ENCODE data around the gene SRRT.
"Not testable (repeated sequence)": the region's sequence is repeated elsewhere in the genome, so short reads cannot be mapped to it uniquely, and the experiment has no call there.

Gene SRRT

DNA sequence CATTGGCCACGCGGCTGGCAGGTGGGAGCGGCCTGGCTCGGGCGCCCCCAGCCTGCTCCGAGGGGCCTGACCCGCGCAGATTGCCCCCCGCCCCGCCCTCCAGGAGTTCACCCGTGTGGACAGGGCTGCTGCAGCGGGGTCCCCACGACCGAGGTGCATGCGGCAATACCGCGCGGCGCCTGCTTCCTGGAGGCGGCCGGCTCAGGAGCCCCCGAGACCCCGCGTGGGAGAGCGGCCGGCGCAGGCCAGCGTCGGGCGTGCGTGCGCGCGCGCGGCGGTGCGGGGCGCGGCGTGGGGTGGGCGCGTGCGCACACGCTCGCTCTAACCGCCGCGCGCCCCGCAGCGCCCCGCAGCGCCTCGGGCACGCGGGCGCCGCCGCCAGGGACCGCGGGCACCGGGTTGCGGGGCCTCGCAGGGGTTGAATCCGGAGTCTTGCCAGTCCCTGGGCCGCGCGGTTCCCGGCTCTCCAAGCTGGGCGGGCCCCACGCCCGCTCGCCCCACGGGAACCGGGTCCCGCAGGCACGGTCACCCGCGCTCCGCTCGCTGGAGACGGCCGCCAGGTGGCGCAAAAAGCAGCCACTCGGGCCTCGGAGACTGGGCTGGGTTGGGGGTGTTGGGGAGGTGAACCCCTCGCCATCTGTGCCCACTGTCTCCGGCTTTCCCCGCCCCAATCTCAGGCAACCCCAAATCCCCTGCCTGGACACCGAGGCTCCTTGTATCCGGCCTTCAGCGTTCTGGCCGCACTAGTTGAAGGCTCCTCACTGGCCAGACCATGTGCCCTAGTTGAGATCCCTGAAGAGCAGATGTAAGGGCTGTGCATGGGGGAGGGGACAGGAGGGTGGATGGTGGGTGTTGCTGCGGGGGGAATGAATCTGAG lies 22.1 kb downstream of the SRRT start:
- no peak for DNase-seq (ENCODE audit: insufficient read length, low spot score)
- TF ChIP-seq, protein P1, sequence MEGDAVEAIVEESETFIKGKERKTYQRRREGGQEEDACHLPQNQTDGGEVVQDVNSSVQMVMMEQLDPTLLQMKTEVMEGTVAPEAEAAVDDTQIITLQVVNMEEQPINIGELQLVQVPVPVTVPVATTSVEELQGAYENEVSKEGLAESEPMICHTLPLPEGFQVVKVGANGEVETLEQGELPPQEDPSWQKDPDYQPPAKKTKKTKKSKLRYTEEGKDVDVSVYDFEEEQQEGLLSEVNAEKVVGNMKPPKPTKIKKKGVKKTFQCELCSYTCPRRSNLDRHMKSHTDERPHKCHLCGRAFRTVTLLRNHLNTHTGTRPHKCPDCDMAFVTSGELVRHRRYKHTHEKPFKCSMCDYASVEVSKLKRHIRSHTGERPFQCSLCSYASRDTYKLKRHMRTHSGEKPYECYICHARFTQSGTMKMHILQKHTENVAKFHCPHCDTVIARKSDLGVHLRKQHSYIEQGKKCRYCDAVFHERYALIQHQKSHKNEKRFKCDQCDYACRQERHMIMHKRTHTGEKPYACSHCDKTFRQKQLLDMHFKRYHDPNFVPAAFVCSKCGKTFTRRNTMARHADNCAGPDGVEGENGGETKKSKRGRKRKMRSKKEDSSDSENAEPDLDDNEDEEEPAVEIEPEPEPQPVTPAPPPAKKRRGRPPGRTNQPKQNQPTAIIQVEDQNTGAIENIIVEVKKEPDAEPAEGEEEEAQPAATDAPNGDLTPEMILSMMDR (IDR thresholded peaks at IDR 0.05; ENCODE audit: insufficient read depth, missing control alignments): peak; percentile 58
- no peak for FAIRE-seq

DNA sequence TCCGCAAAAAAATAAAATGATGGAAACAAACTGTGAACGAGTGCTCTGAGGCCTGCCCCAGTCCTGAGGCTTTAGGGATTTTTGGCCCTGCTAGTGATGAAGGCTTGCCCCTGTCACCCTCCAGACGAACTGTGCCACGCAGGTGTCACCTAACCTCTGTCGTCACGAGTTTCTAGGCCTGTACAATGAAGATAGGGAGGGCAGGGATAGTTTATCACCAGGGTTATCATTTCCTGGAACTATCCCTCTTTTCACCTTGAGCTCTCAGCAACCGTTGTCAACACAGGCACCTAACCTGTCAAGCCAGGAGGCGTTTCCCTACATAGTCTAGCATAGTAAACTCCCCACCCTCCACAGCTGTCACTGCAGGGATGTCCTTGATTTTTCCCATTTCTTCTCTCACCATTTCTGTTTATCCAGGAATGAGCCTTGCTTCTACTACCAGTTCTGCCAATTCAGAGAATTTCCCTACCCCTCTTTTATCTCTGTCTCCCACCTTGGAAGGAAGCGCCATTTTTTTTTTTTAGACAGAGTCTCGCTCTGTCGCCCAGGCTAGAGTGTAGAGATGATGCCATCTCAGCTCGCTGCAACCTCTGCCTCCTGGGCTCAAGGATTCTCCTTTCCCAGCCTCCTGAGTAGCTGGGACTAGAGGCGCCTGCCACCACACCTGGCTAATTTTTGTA lies 23.0 kb downstream of the SRRT start:
- FAIRE-seq (no peak), DNase-seq (ENCODE audit: insufficient read length, low spot score) (no peak)
- TF ChIP-seq, protein P1 (IDR thresholded peaks at IDR 0.05; ENCODE audit: insufficient read depth, missing control alignments): no peak

DNA sequence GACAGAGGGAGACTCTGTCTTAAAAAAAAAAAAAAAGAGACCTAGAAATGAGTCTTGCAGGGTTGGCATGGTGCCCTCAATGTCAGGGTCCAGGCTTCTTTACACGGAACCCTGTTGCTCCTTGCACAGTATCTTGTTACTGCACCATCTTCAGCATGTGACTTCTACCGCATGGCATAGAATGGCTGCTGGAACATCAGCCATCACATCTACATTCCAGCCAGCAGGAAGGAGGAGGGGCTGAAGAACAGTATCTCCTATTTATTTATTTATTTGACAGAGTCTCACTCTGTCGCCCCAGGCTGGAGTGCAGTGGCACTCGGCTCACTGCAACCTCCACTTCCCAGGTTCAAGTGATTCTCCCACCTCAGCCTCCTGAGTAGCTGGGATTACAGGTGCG lies 24.5 kb downstream of the SRRT start:
- DNase-seq (ENCODE audit: insufficient read length, low spot score) (no peak), FAIRE-seq (no peak)
- TF ChIP-seq, protein P1 (IDR thresholded peaks at IDR 0.05; ENCODE audit: insufficient read depth, missing control alignments): no peak

DNA sequence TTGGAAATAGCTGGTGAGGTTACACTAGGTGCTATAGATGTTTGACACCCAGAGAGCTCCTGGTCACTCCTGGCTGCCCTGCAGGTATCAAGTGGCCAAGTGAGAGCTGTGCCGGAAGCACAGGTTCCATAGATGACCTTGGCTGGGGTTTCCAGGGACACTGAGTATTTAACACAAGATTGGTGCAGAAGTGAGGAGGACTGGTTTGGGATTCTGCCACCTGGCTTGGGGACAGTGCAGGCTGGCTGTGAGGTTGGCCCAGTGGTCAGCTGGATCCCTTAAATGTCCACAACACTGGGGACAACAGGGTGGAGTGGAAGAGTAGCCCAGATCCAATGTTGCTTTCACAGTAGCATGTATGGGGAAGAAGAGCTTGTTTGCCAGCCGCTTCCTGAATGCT lies 26.1 kb downstream of the SRRT start:
- FAIRE-seq (no peak), DNase-seq (ENCODE audit: insufficient read length, low spot score) (no peak)
- TF ChIP-seq, protein P1 (IDR thresholded peaks at IDR 0.05; ENCODE audit: insufficient read depth, missing control alignments): no peak

DNA sequence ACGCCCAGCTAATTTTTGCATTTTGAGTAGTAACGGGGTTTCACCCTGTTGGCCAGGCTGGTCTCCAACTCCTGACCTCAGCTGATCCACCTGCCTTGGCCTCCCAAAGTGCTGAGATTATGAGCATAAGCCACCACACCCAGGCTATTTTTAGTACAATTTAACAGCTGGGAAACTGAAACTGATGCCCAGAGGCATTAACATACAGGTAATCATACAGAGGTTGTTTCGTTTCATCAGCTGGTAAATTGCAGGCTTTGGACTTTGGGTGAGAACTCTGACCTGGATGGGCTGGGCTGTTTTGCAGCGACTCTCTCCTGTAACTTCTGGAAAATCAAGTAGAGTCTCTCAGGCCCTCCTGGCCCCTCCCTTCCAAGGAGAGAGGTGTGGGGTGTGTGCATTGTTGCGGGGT lies 27.0 kb downstream of the SRRT start:
- TF ChIP-seq, protein P1 (IDR thresholded peaks at IDR 0.05; ENCODE audit: insufficient read depth, missing control alignments): no peak

DNA sequence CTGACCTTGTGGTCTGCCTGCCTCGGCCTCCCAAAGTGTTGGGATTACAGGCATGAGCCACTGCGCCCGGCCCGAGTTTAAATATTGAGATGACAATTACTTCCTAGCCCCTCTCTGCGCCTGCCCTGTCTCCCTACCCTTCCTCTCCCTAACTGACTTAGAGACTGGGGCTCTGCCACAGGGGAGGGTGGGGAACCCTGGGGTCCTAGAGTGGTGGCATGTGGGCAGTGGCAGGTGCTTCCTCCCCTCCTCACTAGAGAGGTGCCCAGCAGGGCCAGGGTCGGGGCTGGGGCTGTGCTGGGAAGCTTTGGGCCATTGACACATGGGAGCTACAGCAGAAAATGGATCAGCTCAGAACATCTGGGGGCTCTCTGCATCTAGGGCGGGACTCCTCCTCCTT lies 27.7 kb downstream of the SRRT start:
- DNase-seq (ENCODE audit: insufficient read length, low spot score): no peak
- no peak for FAIRE-seq
- TF ChIP-seq, protein P1 (IDR thresholded peaks at IDR 0.05; ENCODE audit: insufficient read depth, missing control alignments): no peak

More for the DNA sequence above, 27.0 kb downstream of the SRRT start:
- FAIRE-seq (no peak), DNase-seq (ENCODE audit: insufficient read length, low spot score) (no peak)

DNA sequence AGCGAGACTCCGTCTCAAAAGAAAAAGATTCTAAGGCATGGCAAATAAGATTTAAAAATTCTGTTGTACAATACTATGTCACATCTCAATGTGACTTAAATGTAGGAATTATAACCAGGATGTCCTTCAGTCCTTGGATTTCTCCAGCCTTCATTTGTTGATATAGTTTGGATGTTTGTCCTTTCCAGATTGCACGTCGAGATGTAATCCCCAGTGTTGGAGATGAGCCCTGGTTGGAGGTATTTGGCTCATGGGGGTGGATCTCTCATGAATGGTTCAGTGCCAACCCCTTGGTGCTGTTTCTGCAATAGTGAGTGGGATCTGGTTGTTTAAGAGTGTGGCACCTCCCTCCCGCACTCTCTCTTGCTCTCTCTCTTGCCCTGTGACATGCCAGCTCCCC lies 33.6 kb downstream of the SRRT start:
- TF ChIP-seq, protein P1 (IDR thresholded peaks at IDR 0.05; ENCODE audit: insufficient read depth, missing control alignments): no peak
- FAIRE-seq (no peak), DNase-seq (ENCODE audit: insufficient read length, low spot score) (no peak)

DNA sequence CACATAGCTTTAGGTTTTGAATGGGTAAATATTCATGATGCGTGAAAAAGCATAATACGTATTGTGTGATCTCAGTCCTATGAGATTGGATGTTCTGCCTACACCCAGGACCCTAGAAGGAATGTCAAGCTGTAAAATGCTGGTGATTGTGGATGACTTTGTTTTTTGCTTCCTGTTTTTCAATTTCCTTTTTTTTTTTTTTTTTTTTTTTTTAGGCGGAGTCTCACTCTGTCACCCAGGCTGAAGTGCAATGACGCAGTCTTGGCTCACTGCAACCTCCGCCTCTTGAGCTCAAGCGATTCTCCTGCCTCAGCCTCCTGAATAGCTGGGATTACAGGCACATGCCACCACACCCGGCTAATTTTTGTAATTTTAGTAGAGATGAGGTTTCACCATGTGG lies 35.5 kb downstream of the SRRT start:
- not testable (repeated sequence) for FAIRE-seq; DNase-seq (ENCODE audit: insufficient read length, low spot score)

Measured in D721Med (cell line).